Left renal cortex interstitium (tissue), 4 donors: ENCODE data around the gene SV2B. TPM values are rescaled to one million over a fixed set of nuclear protein-coding genes. Genes with fewer than 3 reads are reported as not detected.
"Not testable (repeated sequence)": the region's sequence is repeated elsewhere in the genome, so short reads cannot be mapped to it uniquely, and the experiment has no call there.

Source experiments
- DNase-seq, 4 donors: peaks; one replicate each; pipeline ENCODE4 v3.0.0-alpha.2; 2013; ENCODE audit warnings: low read depth in 4 of 4, low spot score in 2 of 4, missing footprints in 1 of 4
- polyA plus RNA-seq, 4 donors: library from polyadenylated mRNA; unstranded; fragments of 120-200 nt; gene quantifications; one replicate each; pipeline ENCODE4 v1.2.1, GENCODE V29; 2013; ENCODE audit not compliant: insufficient read length in 4 of 4

Gene SV2B
- under 1 TPM; 0.69 to 0.99 (median 0.78) TPM for polyA plus RNA-seq

- peak in 2 of 4 donors; percentile 16 to 27 for DNase-seq
These were observed at the start of gene SV2B for GRCh38 chr15:91099995-91100813. Gene SV2B (plus strand): TSS chr15:91100257. CDS start chr15:91226264, 126,007 bp downstream.

GRCh38 chr15:91051248-91051647 is 48.8 kb upstream of the SV2B start:
- DNase-seq: no peak

- no peak for DNase-seq
These were observed 45.2 kb upstream of the SV2B start for GRCh38 chr15:91054816-91055215.

GRCh38 chr15:91055548-91056331 is 44.3 kb upstream of the SV2B start:
- DNase-seq: peak in 2 of 4 donors; percentile 15 to 32

GRCh38 chr15:91061230-91061629 is 38.8 kb upstream of the SV2B start:
- no peak for DNase-seq

- no peak for DNase-seq
These were observed 38.1 kb upstream of the SV2B start for GRCh38 chr15:91061997-91062396.

- no peak for DNase-seq
These were observed 34.6 kb upstream of the SV2B start for GRCh38 chr15:91065505-91065904.

- DNase-seq: no peak
These were observed 33.0 kb upstream of the SV2B start for GRCh38 chr15:91067036-91067435.

GRCh38 chr15:91068436-91068835 is 31.6 kb upstream of the SV2B start:
- DNase-seq: no peak

- no peak for DNase-seq
These were observed 31.1 kb upstream of the SV2B start for GRCh38 chr15:91068966-91069365.

- DNase-seq: no peak
These were observed 29.2 kb upstream of the SV2B start for GRCh38 chr15:91070872-91071271.

GRCh38 chr15:91072161-91072560 is 27.9 kb upstream of the SV2B start:
- no peak for DNase-seq

- DNase-seq: no peak
These were observed 27.0 kb upstream of the SV2B start for GRCh38 chr15:91073077-91073476.

GRCh38 chr15:91073768-91074167 is 26.3 kb upstream of the SV2B start:
- DNase-seq: no peak

- no peak for DNase-seq
These were observed 24.3 kb upstream of the SV2B start for GRCh38 chr15:91075739-91076138.

GRCh38 chr15:91077029-91077428 is 23.0 kb upstream of the SV2B start:
- DNase-seq: no peak

- not testable (repeated sequence) for DNase-seq
These were observed 6.2 kb upstream of the SV2B start for GRCh38 chr15:91093866-91094265.

GRCh38 chr15:91098451-91098850 is 1.6 kb upstream of the SV2B start:
- DNase-seq: no peak

GRCh38 chr15:91099616-91099994 is 452 bp upstream of the SV2B start:
- DNase-seq: peak in 2 of 4 donors; percentile 8

- no peak for DNase-seq
These were observed 954 bp downstream of the SV2B start for GRCh38 chr15:91100814-91101607.

- no peak for DNase-seq
These were observed 1.5 kb downstream of the SV2B start for GRCh38 chr15:91101608-91101920.
